Endodermal cell (in vitro differentiated cells): ENCODE results near the gene KREMEN1. TPM values are rescaled to one million over a fixed set of nuclear protein-coding genes. Genes with fewer than 3 reads are reported as not detected.

Experiments used
- DNase-seq: peaks from one replicate; pipeline ENCODE4 v3.0.0-alpha.2; 2017
- H3K27ac ChIP-seq: 2 replicates; pipeline ENCODE4 v1.5.1; 2013; ENCODE audit warnings: mild to moderate bottlenecking, low read depth, low read length, moderate library complexity
- H3K27me3 ChIP-seq: 2 replicates; pipeline ENCODE4 v1.6.1; 2013; ENCODE audit warnings: mild to moderate bottlenecking, low read length, moderate library complexity; ENCODE audit not compliant: insufficient read depth, control insufficient read depth, poor library complexity, severe bottlenecking
- H3K36me3 ChIP-seq: 2 replicates; pipeline ENCODE4 v1.7.0; 2013; ENCODE audit warnings: mild to moderate bottlenecking, low read length, moderate library complexity; ENCODE audit not compliant: control insufficient read depth, insufficient read depth
- H3K4me1 ChIP-seq: one replicate; pipeline ENCODE4 v1.7.0; 2013; ENCODE audit warnings: low read length; ENCODE audit not compliant: control insufficient read depth, insufficient read depth
- H3K4me3 ChIP-seq: 2 replicates; pipeline ENCODE4 v1.5.1; 2013; ENCODE audit warnings: mild to moderate bottlenecking, low read length, moderate library complexity
- H3K9ac ChIP-seq: 2 replicates; pipeline ENCODE4 v1.6.1; 2013; ENCODE audit warnings: mild to moderate bottlenecking, low read length, moderate library complexity; ENCODE audit not compliant: poor library complexity, severe bottlenecking; ENCODE audit errors: extremely low read depth
- H3K9me3 ChIP-seq: 2 replicates; pipeline ENCODE4 v1.6.1; 2013; ENCODE audit warnings: mild to moderate bottlenecking, low read length, moderate library complexity; ENCODE audit not compliant: control insufficient read depth
- H3K27ac Mint-ChIP-seq: 2 replicates; pipeline ENCODE4 v1.8.0; 2020; ENCODE audit warnings: mixed read lengths
- H3K27me3 Mint-ChIP-seq: 2 replicates; pipeline ENCODE4 v1.8.0; 2021; ENCODE audit warnings: mild to moderate bottlenecking, mixed read lengths; ENCODE audit not compliant: insufficient read depth
- H3K36me3 Mint-ChIP-seq: 2 replicates; pipeline ENCODE4 v1.8.0; 2020; ENCODE audit warnings: low read depth, mixed read lengths
- H3K4me1 Mint-ChIP-seq: 2 replicates; pipeline ENCODE4 v1.8.0; 2020; ENCODE audit warnings: mixed read lengths
- H3K4me3 Mint-ChIP-seq: 2 replicates; pipeline ENCODE4 v1.8.0; 2020; ENCODE audit warnings: mild to moderate bottlenecking, moderate library complexity, mixed read lengths
- H3K9me3 Mint-ChIP-seq: 2 replicates; pipeline ENCODE4 v1.8.0; 2020; ENCODE audit warnings: mild to moderate bottlenecking, mixed read lengths
- CTCF ChIP-seq: fragments of 200-600 bp; sonication (generic); conservative IDR thresholded peaks from 2 replicates; pipeline ENCODE4 v1.5.0; 2021; ENCODE audit warnings: antibody characterized with exemption, mild to moderate bottlenecking
- WGBS, 2 experiments: methylation state at CpG; one replicate each; pipeline versions ENCODE4 v1.1.5 to v1.1.7; 2013; ENCODE audit warnings: missing lambda C conversion rate in 2 of 2, mixed read lengths in 1 of 2; ENCODE audit not compliant: insufficient coverage in 1 of 2, insufficient read length in 1 of 2; 5-methylcytosine and 5-hydroxymethylcytosine counted together
- total RNA-seq, 2 donors: library from RNA; stranded (reverse); fragmentation: NEBNext Ultra II Directional in 1 of 2; extraction: Animal tissue kit (Norgen Biotek cat#: 25700) in 1 of 2; gene quantifications; 2 replicates in 1 of 2; 3 replicates in 1 of 2; pipeline ENCODE4 v1.2.1, GENCODE V29; 2021

KREMEN1 gene
- total RNA-seq, 2 donors from 2014 or later, result 6.2 to 7.5 TPM

- H3K27me3 Mint-ChIP-seq, result no peaks in the 10 kb centered on the region
- H3K9me3 ChIP-seq, result no peaks in the 10 kb centered on the region
- no peak overlapping the region for H3K27ac Mint-ChIP-seq
- no peak for DNase-seq
- H3K4me3 Mint-ChIP-seq, result no peak overlapping the region
- WGBS, 2 experiments, result 89 to 91% methylated on average over 22 to 27 of the region's 27 CpGs
- no peak overlapping the region for H3K27ac ChIP-seq
- no peaks in the 10 kb centered on the region for H3K36me3 ChIP-seq
- H3K27me3 ChIP-seq, result no peaks in the 10 kb centered on the region
- no peaks in the 10 kb centered on the region for H3K9me3 Mint-ChIP-seq
- peaks cover 15% of the 10 kb centered on the region for H3K4me1 Mint-ChIP-seq
- H3K36me3 Mint-ChIP-seq, result peaks cover 17% of the 10 kb centered on the region
- no peak for TF ChIP-seq CTCF
- no peak overlapping the region for H3K4me3 ChIP-seq
- H3K9ac ChIP-seq, result no peak overlapping the region
- H3K4me1 ChIP-seq, result peaks cover 2% of the 10 kb centered on the region
These were observed 72.7 kb downstream of the KREMEN1 start for GRCh38 chr22:29145321-29146072.

- peaks cover 14% of the 10 kb centered on the region for H3K36me3 Mint-ChIP-seq
- no peak for DNase-seq
- 50 to 85% methylated on average over 1 to 12 of the region's 14 CpGs for WGBS, 2 experiments
- H3K4me1 Mint-ChIP-seq, result peaks cover 15% of the 10 kb centered on the region
- H3K27me3 Mint-ChIP-seq, result no peaks in the 10 kb centered on the region
- no peaks in the 10 kb centered on the region for H3K36me3 ChIP-seq
- no peak overlapping the region for H3K4me3 ChIP-seq
- H3K27me3 ChIP-seq, result no peaks in the 10 kb centered on the region
- TF ChIP-seq CTCF, result no peak
- H3K9ac ChIP-seq, result no peak overlapping the region
- no peaks in the 10 kb centered on the region for H3K9me3 Mint-ChIP-seq
- peaks cover 2% of the 10 kb centered on the region for H3K4me1 ChIP-seq
- H3K9me3 ChIP-seq, result no peaks in the 10 kb centered on the region
- H3K4me3 Mint-ChIP-seq, result no peak overlapping the region
- no peak overlapping the region for H3K27ac Mint-ChIP-seq
- peak overlapping the region; percentile 17 for H3K27ac ChIP-seq
These were observed 73.3 kb downstream of the KREMEN1 start for GRCh38 chr22:29146091-29146560.

- Histone ChIP-seq H3K27ac (no peak overlapping the region), H3K9me3 (no peaks in the 10 kb centered on the region), H3K27me3 (no peaks in the 10 kb centered on the region), H3K4me1 (peaks cover 2% of the 10 kb centered on the region), H3K36me3 (no peaks in the 10 kb centered on the region), H3K4me3 (no peak overlapping the region), H3K9ac (no peak overlapping the region)
- 94 to 97% methylated on average over 9 of the region's 9 CpGs for WGBS, 2 experiments
- Mint-ChIP-seq H3K4me3 (no peak overlapping the region), H3K27me3 (no peaks in the 10 kb centered on the region), H3K9me3 (no peaks in the 10 kb centered on the region), H3K27ac (no peak overlapping the region), H3K4me1 (peaks cover 16% of the 10 kb centered on the region), H3K36me3 (peaks cover 12% of the 10 kb centered on the region)
- no peak for TF ChIP-seq CTCF
- no peak for DNase-seq
These were observed 73.9 kb downstream of the KREMEN1 start for GRCh38 chr22:29146771-29147170.
